ENCODE results near the gene PSTPIP1.

Gene PSTPIP1

DNA sequence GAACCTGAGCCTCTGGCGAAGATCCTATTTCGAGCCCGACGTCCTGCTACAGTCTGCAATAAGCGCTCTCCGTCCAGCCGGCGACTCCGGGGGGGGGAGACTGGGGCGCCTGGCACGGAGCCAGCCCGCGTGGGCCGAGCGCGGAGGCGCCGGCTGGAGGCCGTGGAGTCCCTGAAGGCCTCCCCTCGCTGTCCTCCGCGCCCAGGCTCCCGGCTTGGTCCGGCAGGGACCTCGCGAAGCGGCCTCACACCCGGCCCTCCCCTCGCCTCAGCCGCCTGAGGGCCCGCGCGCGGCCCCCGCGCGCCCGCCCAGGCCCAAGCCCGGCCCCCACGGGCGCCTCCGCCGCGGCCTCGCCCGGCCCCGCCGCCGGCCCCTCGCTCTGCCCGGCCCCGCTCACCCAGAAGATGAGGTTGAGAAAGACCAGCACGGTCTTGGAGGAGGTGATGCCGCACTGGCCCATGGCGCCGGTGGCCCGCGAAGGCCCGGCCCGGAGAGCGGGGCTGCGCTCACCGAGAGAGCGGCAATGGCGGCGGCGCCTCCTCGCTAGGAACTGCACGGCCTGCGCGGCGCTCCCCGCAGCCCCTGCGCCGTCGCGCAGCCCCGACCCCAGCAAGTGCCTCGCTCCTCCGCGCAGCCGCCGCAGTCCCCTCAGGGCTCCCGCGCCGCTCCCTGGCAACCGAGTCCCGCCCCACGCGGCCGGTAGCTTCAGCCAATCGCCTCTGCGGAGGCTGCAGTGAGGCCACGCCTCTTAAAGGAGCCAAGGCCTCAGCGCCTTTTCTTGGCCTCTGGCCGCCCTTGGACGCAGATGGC, 75.8 kb downstream of the PSTPIP1 start, which contains the start of gene TSPAN3:
TSS of gene TSPAN3 (minus strand) at position 615 of the 810 bp plus-strand sequence. CDS start at position 460, 155 bp downstream.
- DNase-seq (ENCODE audit: low spot score): peak; percentile 97

DNA sequence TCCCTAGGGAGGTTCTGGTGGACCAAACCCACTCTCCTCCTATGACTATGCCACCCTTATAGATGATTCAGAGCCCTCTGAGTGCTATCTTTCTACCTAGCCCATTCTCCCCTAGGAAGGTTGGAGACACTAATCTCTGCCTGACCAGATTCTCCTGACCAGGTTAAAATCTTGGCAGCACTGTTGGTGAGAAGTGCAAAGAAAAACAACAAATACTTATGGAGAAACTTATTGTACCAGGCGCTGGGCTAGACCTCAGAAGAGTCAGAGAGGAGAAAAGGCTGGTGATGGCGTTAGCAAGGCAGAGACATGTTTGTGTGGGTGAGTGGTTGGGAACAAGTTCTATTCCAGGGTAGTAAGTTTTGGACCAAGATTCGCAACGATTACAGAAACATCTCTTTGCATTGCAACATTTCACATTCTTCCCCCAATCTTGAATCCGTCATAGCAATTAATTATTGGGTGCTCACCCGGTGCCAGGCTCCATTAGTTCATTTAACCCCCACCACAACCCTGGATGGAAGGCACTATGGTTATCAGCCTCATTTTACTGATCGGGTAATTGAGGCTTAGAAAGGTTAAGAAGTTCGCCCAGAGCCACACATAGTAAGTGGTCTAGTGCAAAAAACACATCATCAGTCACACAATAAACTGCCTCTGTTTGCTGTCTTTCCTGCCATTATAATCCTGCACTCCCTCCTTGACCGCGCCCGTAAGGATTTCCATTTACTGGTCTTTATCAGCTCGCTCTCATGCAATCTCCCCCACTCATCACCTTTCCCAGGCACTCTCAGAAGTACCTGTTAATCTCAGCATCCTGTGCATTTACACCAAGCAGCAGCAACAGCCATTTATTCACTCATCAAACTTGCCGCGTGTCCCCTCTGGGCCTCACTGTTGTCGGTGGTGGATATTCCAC, 76.6 kb downstream of the PSTPIP1 start:
- no peak for DNase-seq (ENCODE audit: low spot score)

DNA sequence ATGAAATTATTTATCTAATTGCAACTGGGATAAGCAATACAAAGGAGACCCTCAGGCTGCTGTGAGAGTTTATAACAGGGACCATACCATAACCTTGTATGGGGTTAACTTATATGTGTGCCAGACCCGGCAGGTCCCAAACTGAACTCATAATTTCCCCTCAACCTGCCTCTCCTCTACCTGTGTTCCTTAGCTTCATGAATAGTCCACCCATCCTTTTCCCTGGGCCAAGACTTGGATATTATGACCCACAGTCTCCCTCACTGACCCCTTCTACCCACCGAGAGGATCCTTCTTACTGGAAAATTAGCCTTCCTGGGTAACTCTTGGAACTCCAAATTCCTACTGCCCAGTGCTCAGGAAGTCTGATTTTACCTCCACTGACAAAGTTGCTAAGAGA, 79.4 kb downstream of the PSTPIP1 start:
- DNase-seq (ENCODE audit: low spot score): no peak

DNA sequence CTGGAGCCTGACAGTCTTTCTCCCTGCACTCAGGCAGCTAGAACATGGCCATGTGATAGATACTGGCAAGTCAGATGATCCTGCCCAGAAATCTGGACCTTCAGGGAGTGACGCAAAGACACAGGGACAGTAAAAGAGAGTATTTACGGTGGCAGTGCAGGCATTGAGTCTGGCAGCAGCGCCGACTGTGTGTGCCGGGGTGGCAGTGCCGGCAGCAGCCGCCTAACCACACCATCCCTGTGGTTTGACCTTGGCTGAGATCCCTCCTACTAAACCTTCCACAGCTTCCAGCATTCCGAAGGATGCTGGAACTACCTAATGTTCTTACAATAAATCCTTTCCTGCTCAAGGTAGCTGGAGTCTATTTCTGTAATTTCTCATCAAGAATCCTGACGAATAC, 80.6 kb downstream of the PSTPIP1 start:
- peak; percentile 43 for DNase-seq (ENCODE audit: low spot score)

DNA sequence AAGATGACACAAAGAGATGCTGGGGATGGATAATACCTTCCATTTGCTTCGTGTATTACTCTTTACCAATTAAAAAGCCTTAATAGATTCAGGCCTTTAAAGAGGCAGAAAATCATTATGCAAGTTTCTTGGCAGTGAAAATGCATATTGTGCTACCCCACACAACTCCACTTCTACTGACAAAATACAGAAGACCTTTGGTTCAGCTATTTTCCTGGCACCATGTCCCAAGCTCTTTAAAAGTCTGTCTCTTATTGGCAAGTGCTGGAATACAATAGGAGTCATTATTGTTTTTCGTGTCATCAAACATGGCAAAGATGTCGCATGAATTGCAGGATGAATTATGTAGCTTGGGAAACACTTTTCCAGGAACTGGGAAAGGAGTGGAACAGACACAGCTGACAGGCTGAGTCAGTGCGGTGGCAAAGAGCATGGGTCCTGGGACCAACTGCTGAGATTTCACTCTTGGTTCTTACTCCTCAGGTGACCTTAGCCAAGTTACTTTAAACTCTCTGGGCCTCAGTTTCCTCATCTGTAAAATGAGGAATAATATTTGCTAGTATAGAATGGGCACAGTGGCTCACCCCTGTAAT, 81.5 kb downstream of the PSTPIP1 start:
- DNase-seq (ENCODE audit: low spot score): no peak

DNA sequence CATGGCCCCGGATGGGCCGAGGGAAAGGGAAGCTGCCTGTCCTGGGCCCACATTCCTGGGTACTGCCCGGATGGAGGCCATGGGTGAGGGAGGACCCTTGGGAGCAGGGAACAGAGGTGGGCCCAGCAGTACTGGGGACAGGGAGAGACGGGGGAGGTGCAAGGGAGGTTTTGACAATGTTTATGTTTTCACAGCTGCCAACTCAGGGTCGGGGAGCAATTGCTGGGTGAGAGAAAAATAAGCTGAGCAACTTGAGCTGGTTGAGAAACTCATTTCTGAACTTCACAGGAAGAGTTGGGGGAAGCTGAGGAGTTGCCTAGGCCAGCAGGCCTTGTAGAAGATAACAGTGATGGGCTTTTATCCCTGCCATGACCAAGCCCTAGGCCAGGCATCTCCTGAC, 87.0 kb downstream of the PSTPIP1 start:
- DNase-seq (ENCODE audit: low spot score): no peak

DNA sequence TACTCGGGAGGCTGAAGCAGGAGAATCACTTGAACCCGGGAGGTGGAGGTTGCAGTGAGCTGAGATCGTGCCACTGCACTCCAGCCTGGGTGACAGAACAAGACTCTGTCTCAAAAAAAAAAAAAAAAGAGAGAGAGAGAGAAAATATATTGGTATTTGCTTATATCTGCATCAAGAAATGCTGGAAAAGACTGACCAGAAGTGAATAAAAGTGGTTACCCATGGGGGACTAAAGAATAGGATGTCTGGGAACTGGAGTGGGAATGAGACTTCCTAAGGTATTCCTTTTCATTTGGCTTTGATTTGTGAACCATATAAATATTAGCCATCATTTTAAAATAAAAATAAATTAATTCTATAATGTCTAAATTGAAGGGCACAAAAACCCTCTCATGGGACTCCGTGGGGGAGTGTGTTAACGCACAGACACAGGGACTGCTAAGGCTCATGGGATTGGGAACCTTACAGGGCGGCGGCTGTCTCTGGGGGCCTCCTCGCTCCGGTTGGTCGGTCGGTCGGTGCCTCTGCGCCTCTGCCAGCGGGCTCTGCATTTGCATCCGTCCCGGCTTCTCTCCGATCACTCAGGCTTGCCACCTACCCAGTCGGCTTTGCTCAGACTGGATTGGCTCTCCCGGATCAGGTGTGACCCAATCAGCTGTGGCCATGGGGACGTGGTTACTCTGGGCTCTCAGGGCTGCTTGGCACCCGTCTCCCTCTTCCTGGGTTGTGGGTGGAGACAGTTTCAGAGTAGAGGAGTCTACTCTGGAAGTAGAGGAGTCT, 88.6 kb downstream of the PSTPIP1 start:
- DNase-seq (ENCODE audit: low spot score): peak; percentile 75

DNA sequence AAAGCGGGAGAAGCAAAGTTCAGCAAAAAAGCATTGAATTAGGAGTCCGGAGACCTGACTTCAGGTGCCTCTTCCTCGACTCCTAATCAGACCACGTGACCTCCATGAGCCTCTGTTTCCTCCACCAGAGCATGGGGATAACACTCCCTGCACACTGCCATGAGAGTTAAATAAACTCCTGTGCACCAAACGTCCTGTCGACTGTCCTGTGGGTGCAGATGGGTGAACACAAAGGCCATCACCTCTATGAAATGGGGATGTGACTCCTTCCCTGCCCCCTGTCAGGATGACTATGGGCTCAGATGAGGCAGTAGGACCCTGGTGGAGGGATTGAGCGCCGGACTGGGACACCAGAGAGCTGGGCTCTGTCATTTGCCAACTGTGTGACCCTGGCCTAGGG, 89.5 kb downstream of the PSTPIP1 start:
- DNase-seq (ENCODE audit: low spot score): no peak

DNA sequence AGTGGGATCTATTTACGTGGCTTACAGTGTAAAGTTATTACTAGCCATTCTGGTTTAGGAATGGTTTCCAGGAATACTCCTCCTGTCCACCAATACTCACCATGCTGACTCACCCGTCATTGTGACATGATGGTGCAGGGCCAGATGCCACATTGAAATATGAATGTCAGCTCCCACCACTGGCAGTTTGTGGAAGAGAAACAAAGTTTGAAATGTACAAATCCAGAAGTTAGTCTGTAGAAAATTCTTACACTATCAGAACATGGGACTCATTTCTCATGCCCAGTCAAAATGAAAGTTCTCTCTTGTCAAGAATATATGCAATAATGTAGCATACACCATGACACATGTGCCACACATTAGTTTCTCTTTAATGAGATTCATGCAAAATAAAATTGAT, 90.4 kb downstream of the PSTPIP1 start:
- DNase-seq (ENCODE audit: low spot score): peak; percentile 58

Measured in AG20443 (cell line).